Naive thymus-derived CD4-positive, alpha-beta T cell (primary cell): ENCODE data around the gene CILP. TPM values are rescaled to one million over a fixed set of nuclear protein-coding genes. Genes with fewer than 3 reads are reported as not detected.
"Not testable (repeated sequence)": the region's sequence is repeated elsewhere in the genome, so short reads cannot be mapped to it uniquely, and the experiment has no call there.

Experiments used
- ATAC-seq: fragments of 150-1000 bp; cut with Tn5 transposase; 2 replicates; pipeline ENCODE4 v1.10.0; 2021; ENCODE audit warnings: mild to moderate bottlenecking, moderate library complexity
- CTCF ChIA-PET: fragments of 350-600 bp; sonication (Branson Sonifier 250); formaldehyde crosslinking; loops from one replicate; lab custom pipeline; 2021; ENCODE audit warnings: antibody characterized with exemption; lab: Charles Lee
- POLR2A ChIA-PET: fragments of 350-600 bp; sonication (Branson Sonifier 250); formaldehyde crosslinking; loops from one replicate; lab custom pipeline; 2021; ENCODE audit warnings: antibody characterized with exemption, inconsistent platforms; lab: Charles Lee
- DNase-seq, 9 donors: peaks; one replicate each; pipeline versions ENCODE4 v3.0.0 to v3.0.0-alpha.2; 2020 to 2022; ENCODE audit warnings: mixed read lengths in 1 of 9
- H3K27ac ChIP-seq: one replicate; pipeline ENCODE4 v1.7.0; 2013; ENCODE audit warnings: mild to moderate bottlenecking, low read depth, low read length, moderate library complexity
- H3K27me3 ChIP-seq, 2 donors: one replicate each; pipeline ENCODE4 v1.7.0; 2013; ENCODE audit warnings: low read length in 2 of 2, mild to moderate bottlenecking in 2 of 2, moderate library complexity in 2 of 2; ENCODE audit not compliant: control insufficient read depth in 2 of 2, insufficient read depth in 2 of 2
- H3K36me3 ChIP-seq, 3 experiments: 1 replicate in 2 of 3; 2 replicates in 1 of 3; pipeline ENCODE4 v1.7.0; 2013; ENCODE audit warnings: low read length in 3 of 3, mild to moderate bottlenecking in 3 of 3, moderate library complexity in 1 of 3; ENCODE audit not compliant: insufficient read depth in 3 of 3, control insufficient read depth in 2 of 3
- H3K4me1 ChIP-seq, 2 donors: one replicate each; pipeline ENCODE4 v1.7.0; 2013; ENCODE audit warnings: low read length in 2 of 2, mild to moderate bottlenecking in 2 of 2, moderate library complexity in 1 of 2; ENCODE audit not compliant: control insufficient read depth in 2 of 2, insufficient read depth in 2 of 2
- H3K4me3 ChIP-seq: 2 replicates; pipeline ENCODE4 v1.7.0; 2013; ENCODE audit warnings: mild to moderate bottlenecking, low read length
- H3K9me3 ChIP-seq, 3 experiments: 1 replicate in 2 of 3; 2 replicates in 1 of 3; pipeline ENCODE4 v1.7.0; 2013; ENCODE audit warnings: low read length in 3 of 3; ENCODE audit not compliant: control insufficient read depth in 2 of 3
- H3K27ac Mint-ChIP-seq, 9 donors: one replicate each; pipeline ENCODE4 v1.8.0; 2020 to 2022; ENCODE audit warnings: mixed read lengths in 9 of 9, mild to moderate bottlenecking in 8 of 9, moderate library complexity in 5 of 9, inconsistent platforms in 2 of 9
- H3K27me3 Mint-ChIP-seq, 5 donors: one replicate each; pipeline ENCODE4 v1.8.0; 2021 to 2022; ENCODE audit warnings: mixed read lengths in 5 of 5, mild to moderate bottlenecking in 1 of 5
- H3K36me3 Mint-ChIP-seq, 5 donors: one replicate each; pipeline ENCODE4 v1.8.0; 2020 to 2022; ENCODE audit warnings: mixed read lengths in 5 of 5, mild to moderate bottlenecking in 3 of 5, inconsistent platforms in 1 of 5
- H3K4me1 Mint-ChIP-seq, 7 donors: one replicate each; pipeline ENCODE4 v1.8.0; 2020 to 2022; ENCODE audit warnings: mixed read lengths in 7 of 7, mild to moderate bottlenecking in 3 of 7, inconsistent platforms in 1 of 7
- H3K4me3 Mint-ChIP-seq, 10 donors: one replicate each; pipeline ENCODE4 v1.8.0; 2020 to 2022; ENCODE audit warnings: mild to moderate bottlenecking in 10 of 10, mixed read lengths in 10 of 10, moderate library complexity in 6 of 10, inconsistent platforms in 2 of 10
- H3K9me3 Mint-ChIP-seq, 11 donors: one replicate each; pipeline ENCODE4 v1.8.0; 2020 to 2022; ENCODE audit warnings: mixed read lengths in 11 of 11, mild to moderate bottlenecking in 4 of 11, inconsistent platforms in 1 of 11, moderate library complexity in 1 of 11
- intact Hi-C, 2 donors: fragments of 100-400 bp; cut with micrococcal nuclease; formaldehyde crosslinking; loops; one replicate each; pipeline ENCODE4 v1.15.1; 2023
- polyA plus RNA-seq, 2 donors: library from polyadenylated mRNA; unstranded; fragments of 300-500 nt; fragmentation: Illumina TruSeq; gene quantifications; one replicate each; pipeline ENCODE4 v1.2.3, GENCODE V29; 2021
- total RNA-seq, 6 experiments: library from RNA in 5 of 6; stranded (reverse) in 5 of 6; gene quantifications; 1 replicate in 5 of 6; 2 replicates in 1 of 6; pipeline ENCODE4 v1.2.3 and lab custom pipeline; 2021 to 2026

The CILP gene
- total and polyA plus RNA-seq, 7 experiments from 2014 or later: 0.05 to 0.49 (median 0.42) TPM; not detected in 1

DNA sequence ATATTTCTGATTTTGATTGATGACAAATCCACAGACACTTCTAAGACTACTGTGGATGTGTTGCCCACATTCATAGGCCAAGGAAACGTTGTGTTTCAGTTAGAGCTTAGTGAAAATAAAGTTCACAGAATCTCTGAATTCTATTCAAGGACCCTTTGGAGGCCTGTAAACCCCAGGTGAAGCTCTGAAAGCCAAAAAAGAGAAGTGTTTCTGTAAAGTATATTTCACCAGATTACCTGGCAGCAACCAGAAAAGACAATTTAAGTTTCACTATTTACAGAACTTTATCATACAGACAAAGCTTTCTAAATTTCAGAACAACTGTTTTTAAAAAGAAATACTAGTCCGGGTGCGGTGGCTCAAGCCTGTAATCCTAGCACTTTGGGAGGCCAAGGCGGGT, 28.7 kb downstream of the CILP start:
- no peak overlapping the region for H3K27ac ChIP-seq
- peak overlapping the region; percentile 89 to 96 (median 94) for H3K4me3 Mint-ChIP-seq
- peak overlapping the region in 7 of 9 donors; percentile 33 to 96 (median 90) for H3K27ac Mint-ChIP-seq
- peaks cover 14 to 53% (median 41%) of the 10 kb centered on the region in 7 donors for H3K4me1 Mint-ChIP-seq
- no peaks in the 10 kb centered on the region for H3K9me3 ChIP-seq
- H3K4me1 ChIP-seq: peaks cover 4% of the 10 kb centered on the region in 2 donors
- ChIA-PET POLR2A (interaction anchor here (1.0 to 1.6 kb wide), 2 partner anchors 104 to 122 kb away, joined by 4 to 8 read pairs; partner anchors contain the start of genes PARP16 and RNU5B-1), CTCF (interaction anchor here (0.6 kb wide), 1 partner anchor 126 kb away, joined by 3 read pairs; no protein-coding TSS in a partner anchor)
- H3K27me3 ChIP-seq: no peaks in the 10 kb centered on the region
- DNase-seq (no peak), ATAC-seq (no peak)
- peaks cover 0 to 2% (median 0%) of the 10 kb centered on the region in 11 donors for H3K9me3 Mint-ChIP-seq
- intact Hi-C loops: loop anchor here in 1 of 2 donors (10.0 kb wide), 1 partner anchor 1908 kb away; the partner anchor contains the start of gene APH1B
- H3K36me3 Mint-ChIP-seq: peaks cover 0 to 8% (median 0%) of the 10 kb centered on the region in 5 donors
- H3K4me3 ChIP-seq: no peak overlapping the region
- no peaks in the 10 kb centered on the region for H3K27me3 Mint-ChIP-seq
- peaks cover 0 to 31% (median 9%) of the 10 kb centered on the region in 3 experiments for H3K36me3 ChIP-seq

DNA sequence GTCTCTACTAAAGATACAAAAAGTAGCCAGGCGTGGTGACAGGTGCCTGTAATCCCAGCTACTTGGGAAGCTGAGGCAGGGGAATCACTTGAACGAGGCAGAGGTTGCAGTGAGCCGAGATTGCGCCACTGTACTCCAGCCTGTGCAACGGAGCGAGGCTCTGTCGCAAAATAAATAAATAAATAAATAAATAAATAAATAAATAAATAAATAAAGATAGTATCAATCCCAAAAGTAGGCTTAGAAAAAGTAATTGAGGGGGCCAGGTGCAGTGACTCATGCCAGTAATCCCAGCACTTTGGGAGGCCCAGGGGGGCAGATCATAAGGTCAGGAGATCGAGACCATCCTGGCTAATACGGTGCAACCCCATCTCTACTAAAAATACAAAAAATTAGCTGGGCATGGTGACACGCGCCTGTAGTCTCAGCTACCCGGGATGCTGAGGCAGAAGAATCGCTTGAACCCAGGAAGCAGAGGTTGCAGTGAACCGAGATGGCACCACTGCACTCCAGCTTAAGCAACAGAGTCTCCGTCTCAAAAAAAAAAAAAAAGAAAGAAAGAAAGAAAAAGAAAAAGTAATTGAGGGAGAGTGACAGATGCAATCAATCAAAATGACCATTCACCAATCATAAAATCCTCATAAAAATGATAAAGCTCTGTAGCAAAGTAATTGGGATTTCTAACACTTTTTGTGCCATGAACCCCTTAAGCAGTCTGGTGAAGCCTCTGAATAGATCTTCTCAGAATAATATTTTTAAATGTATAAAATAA, 29.5 kb downstream of the CILP start:
- POLR2A ChIA-PET: interaction anchor here (1.0 to 1.6 kb wide), 2 partner anchors 105 to 122 kb away, joined by 4 to 8 read pairs; partner anchors contain the start of genes PARP16 and RNU5B-1
- H3K9me3 ChIP-seq, H3K36me3 Mint-ChIP-seq, H3K9me3 Mint-ChIP-seq, H3K27me3 Mint-ChIP-seq, H3K4me3 ChIP-seq, H3K27ac ChIP-seq, CTCF ChIA-PET, ATAC-seq, H3K4me1 ChIP-seq, H3K27me3 ChIP-seq, DNase-seq: not testable (repeated sequence)
- H3K36me3 ChIP-seq: peaks cover 0 to 37% (median 9%) of the 10 kb centered on the region in 3 experiments
- H3K27ac Mint-ChIP-seq: peak overlapping the region in 3 of 9 donors; percentile 12 to 91 (median 64)
- intact Hi-C loops: loop anchor here in 1 of 2 donors (10.0 kb wide), 1 partner anchor 1907 kb away; the partner anchor contains the start of gene APH1B
- peaks cover 14 to 53% (median 41%) of the 10 kb centered on the region in 7 donors for H3K4me1 Mint-ChIP-seq
- H3K4me3 Mint-ChIP-seq: peak overlapping the region in 7 of 10 donors; percentile 42 to 95 (median 60)

DNA sequence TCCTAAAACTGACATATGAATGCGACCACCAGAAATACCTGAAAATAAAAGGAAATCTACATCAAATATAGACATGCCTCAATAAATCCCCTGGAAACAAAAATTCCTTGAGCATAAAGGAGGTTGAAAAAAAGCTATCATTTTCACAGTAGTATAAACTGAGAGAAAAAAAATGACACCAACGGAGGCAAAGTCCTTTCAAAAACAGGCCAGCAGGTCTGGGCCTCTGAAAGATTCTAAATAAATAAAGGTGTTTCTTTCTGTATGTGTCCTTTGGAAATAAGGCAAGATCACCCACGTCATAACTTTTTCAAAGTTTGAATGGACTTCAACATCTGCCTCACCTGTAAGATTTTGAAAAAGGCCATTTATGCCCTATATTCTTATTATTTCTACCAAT, 31.1 kb downstream of the CILP start:
- Mint-ChIP-seq H3K4me1 (peaks cover 14 to 53% (median 46%) of the 10 kb centered on the region in 7 donors), H3K36me3 (peaks cover 0 to 13% (median 5%) of the 10 kb centered on the region in 5 donors), H3K4me3 (peak overlapping the region in 1 of 10 donors; percentile 4), H3K9me3 (no peaks in the 10 kb centered on the region), H3K27ac (no peak overlapping the region), H3K27me3 (no peaks in the 10 kb centered on the region)
- ChIA-PET POLR2A (interaction anchor here (0.6 to 1.6 kb wide), 2 partner anchors 107 to 1268 kb away, joined by 3 read pairs; partner anchors contain the start of gene PARP16), CTCF (interaction anchor here (0.7 to 1.3 kb wide), 2 partner anchors 26 to 117 kb away, joined by 3 read pairs; no protein-coding TSS in a partner anchor)
- Histone ChIP-seq H3K27me3 (no peaks in the 10 kb centered on the region), H3K27ac (no peak overlapping the region), H3K36me3 (peaks cover 7 to 48% (median 12%) of the 10 kb centered on the region in 3 experiments), H3K4me1 (peaks cover 0 to 4% of the 10 kb centered on the region in 2 donors), H3K9me3 (no peaks in the 10 kb centered on the region), H3K4me3 (no peak overlapping the region)
- intact Hi-C loops: loop anchor here in 1 of 2 donors (10.0 kb wide), 1 partner anchor 1905 kb away; the partner anchor contains the start of gene APH1B
- DNase-seq (no peak), ATAC-seq (no peak)

DNA sequence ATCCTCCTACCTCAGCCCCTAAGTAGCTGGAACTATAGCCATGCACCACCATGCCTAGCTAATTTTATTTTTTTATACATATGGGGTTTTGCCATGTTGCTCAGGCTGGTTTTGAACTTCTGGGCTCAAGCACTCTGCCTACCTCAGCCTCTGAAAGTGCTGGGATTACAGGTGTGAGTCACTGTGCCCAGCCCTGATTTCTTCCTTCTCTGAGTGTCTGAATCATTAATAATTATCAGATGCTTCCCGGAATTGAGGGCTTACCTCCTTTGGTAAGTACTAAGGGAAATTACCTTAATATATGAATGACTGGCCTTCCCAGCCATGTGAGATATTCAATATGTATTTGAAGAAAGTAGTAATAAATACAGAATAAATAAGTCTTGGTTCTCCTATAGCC, 33.4 kb downstream of the CILP start:
- Mint-ChIP-seq H3K9me3 (no peaks in the 10 kb centered on the region), H3K4me3 (no peak overlapping the region), H3K4me1 (peaks cover under 1 to 44% (median 41%) of the 10 kb centered on the region in 7 donors), H3K36me3 (peaks cover 0 to 19% (median 10%) of the 10 kb centered on the region in 5 donors), H3K27ac (peak overlapping the region in 1 of 9 donors; percentile 26), H3K27me3 (no peaks in the 10 kb centered on the region)
- Histone ChIP-seq H3K9me3 (no peaks in the 10 kb centered on the region), H3K36me3 (peaks cover 7 to 53% (median 12%) of the 10 kb centered on the region in 3 experiments), H3K4me1 (peaks cover 0 to 4% of the 10 kb centered on the region in 2 donors), H3K27ac (no peak overlapping the region), H3K4me3 (no peak overlapping the region), H3K27me3 (no peaks in the 10 kb centered on the region)
- no peak for ATAC-seq
- no peak for DNase-seq
- POLR2A ChIA-PET: interaction anchor here (0.6 kb wide), 1 partner anchor 561 kb away, joined by 3 read pairs; no protein-coding TSS in a partner anchor
- intact Hi-C loops: loop anchor here in 1 of 2 donors (2.0 kb wide), 1 partner anchor 15 kb away; no protein-coding TSS in a partner anchor
- CTCF ChIA-PET: interaction anchor here (0.6 to 1.0 kb wide), 2 partner anchors 119 to 250 kb away, joined by 4 read pairs; no protein-coding TSS in a partner anchor

DNA sequence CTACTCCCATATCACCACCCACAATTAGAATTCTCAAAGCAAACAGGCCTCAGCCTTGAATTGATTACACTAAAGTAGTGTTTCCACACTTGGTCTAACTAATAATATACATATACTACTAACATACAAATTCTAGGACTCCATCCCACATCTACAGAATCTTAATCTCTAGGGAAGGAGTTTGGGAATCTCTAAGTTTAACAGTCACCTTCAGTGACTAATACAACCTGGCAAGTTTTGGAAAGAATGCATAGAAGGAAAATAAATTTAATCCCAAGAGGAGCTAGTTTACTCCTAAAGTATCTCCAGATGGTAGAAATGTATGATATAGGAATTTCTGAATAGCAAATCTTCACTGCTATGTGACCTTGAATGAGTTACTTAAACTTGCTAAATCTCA, 35.2 kb downstream of the CILP start:
- H3K27ac Mint-ChIP-seq: peak overlapping the region in 3 of 9 donors; percentile 6 to 77 (median 22)

DNA sequence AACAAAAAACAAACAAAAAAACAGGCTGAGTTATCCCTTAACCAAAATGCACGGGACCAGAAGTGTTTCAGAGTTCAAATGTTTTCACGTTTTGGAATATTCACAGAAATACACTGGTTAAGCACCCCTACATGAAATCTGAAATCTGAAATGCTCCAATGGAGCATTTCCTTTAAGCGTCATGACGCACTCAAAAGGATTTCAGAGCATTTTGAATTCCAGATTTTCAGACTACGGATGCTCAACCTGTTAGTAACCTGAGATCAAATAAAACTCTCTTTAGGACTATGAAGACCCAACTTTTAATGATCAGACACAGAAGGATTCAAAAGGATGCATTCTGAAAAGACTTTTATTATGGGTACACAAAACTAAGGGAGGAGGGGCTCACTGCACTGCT, 35.8 kb downstream of the CILP start:
- Mint-ChIP-seq H3K4me3 (no peak overlapping the region), H3K27ac (peak overlapping the region in 2 of 9 donors; percentile 22 to 77), H3K36me3 (peaks cover 0 to 28% (median 13%) of the 10 kb centered on the region in 5 donors), H3K4me1 (peaks cover 0 to 30% (median 25%) of the 10 kb centered on the region in 7 donors), H3K9me3 (no peaks in the 10 kb centered on the region), H3K27me3 (no peaks in the 10 kb centered on the region)
- POLR2A ChIA-PET: no interaction called here
- no peak overlapping the region for H3K27ac ChIP-seq
- no peaks in the 10 kb centered on the region for H3K27me3 ChIP-seq
- DNase-seq: no peak
- ATAC-seq: no peak
- H3K4me1 ChIP-seq: no peaks in the 10 kb centered on the region
- no peak overlapping the region for H3K4me3 ChIP-seq
- intact Hi-C loops: no loop called here
- peaks cover 7 to 59% (median 20%) of the 10 kb centered on the region in 3 experiments for H3K36me3 ChIP-seq
- CTCF ChIA-PET: interaction anchor here (0.6 kb wide), 1 partner anchor 187 kb away, joined by 7 read pairs; no protein-coding TSS in a partner anchor
- H3K9me3 ChIP-seq: no peaks in the 10 kb centered on the region

More for the DNA sequence above, 35.2 kb downstream of the CILP start:
- Mint-ChIP-seq H3K4me1 (peaks cover 0 to 32% (median 27%) of the 10 kb centered on the region in 7 donors), H3K27me3 (no peaks in the 10 kb centered on the region), H3K4me3 (no peak overlapping the region), H3K36me3 (peaks cover 0 to 28% (median 14%) of the 10 kb centered on the region in 5 donors), H3K9me3 (no peaks in the 10 kb centered on the region)
- DNase-seq: no peak
- no peak overlapping the region for H3K27ac ChIP-seq
- intact Hi-C loops: loop anchor here in 1 of 2 donors (2.0 kb wide), 1 partner anchor 13 kb away; no protein-coding TSS in a partner anchor
- ChIA-PET POLR2A (no interaction called here), CTCF (no interaction called here)
- no peaks in the 10 kb centered on the region for H3K9me3 ChIP-seq
- H3K4me1 ChIP-seq: no peaks in the 10 kb centered on the region
- H3K27me3 ChIP-seq: no peaks in the 10 kb centered on the region
- H3K4me3 ChIP-seq: no peak overlapping the region
- peaks cover 7 to 61% (median 20%) of the 10 kb centered on the region in 3 experiments for H3K36me3 ChIP-seq
- no peak for ATAC-seq
